Measurements from ENCODE around the gene PRDM16.

- TF ChIP-seq ZNF274 (IDR thresholded peaks at IDR 0.05; ENCODE audit: low read depth, low read length) (no peak), YY1 (IDR thresholded peaks at IDR 0.05; ENCODE audit: insufficient read depth, insufficient read length) (no peak), SUZ12 (IDR thresholded peaks at IDR 0.05; ENCODE audit: extremely low read depth, insufficient read depth, insufficient read length) (no peak)
Measured at GRCh38 chr1:3062616-3063378, 6.2 kb upstream of the PRDM16 start.
